Activated effector memory CD4-positive, alpha-beta T cell treated with anti-CD3 and anti-CD28 coated beads, Interleukin-2, amount 50 U/mL, for 16 hours (primary cell): ENCODE results near the gene NINJ1.

Experiments
- DNase-seq: peaks from one replicate; pipeline ENCODE4 v3.0.0-alpha.2; 2020

The NINJ1 gene

GRCh38 chr9:93099551-93100275 lies 34.3 kb downstream of the NINJ1 start:
- DNase-seq: peak; percentile 60

DNA sequence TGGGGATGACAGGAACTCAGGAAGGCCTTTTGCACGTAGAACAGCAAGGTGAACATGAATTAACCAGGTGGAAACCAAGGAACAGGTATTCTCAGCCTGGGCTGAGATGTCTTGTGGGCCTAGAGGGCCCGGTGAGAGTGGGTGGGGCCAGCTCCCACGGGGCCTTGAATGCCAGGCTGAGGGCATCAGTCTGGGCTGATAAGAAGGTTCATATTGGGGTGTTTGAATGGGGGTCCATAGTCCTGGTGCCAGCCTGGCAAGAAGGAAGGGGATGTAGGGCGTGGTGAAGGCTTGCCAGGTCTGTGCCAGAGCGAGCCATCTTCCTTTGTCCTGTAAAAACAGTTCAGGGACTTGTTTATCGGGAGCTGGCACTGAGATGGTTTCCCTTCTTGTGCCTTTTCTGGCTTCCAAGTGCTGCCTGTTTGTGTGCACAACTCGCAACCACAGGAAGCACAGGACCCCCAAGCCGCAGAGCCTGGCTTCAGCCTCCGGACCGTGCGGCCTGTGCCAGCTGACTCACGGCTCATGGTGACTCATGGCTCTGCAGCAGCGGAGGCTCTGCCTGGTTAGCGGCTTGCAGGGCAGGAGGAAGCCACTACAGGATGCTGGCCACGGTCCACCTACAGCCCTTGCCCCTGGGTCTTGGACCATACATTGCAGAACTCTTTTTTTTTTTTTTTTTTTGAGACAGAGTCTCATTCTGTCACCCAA lies 35.7 kb downstream of the NINJ1 start:
- DNase-seq: peak; percentile 87

DNA sequence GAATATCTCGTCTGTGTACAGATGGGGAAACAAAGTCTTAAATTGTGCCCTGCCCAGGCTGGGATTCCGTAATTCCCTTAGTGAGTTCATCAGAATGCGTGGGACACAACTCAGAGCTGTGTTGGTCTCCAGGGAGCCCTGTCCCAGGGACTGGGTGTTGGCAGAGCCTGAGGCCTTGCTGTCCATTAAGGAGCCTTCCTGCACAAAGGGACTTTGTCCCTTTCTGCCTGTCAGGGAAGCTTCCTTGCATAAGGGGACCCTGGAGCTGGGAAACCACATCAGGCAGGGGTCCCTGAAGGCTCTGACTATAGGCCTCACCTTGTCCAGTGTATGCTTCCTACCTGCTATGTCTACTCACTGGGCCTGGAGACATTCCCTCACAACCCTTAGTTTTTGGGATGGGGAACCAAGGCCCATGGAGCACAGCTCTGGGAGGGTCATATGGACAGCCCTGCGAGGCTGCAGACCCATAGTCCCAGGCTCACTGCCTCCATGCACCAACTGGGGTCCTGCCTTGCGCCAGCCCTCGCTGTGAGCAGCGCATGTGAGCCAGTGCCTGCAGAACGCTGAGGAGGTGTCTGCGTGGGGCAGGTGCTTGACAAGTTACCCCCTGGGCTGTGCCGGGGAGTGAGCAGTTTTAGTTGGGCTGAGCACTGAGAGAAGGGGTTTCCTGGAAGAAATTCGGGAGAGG lies 36.4 kb downstream of the NINJ1 start:
- DNase-seq: peak; percentile 62

GRCh38 chr9:93096811-93097382 lies 37.2 kb downstream of the NINJ1 start:
- peak; percentile 65 for DNase-seq

DNA sequence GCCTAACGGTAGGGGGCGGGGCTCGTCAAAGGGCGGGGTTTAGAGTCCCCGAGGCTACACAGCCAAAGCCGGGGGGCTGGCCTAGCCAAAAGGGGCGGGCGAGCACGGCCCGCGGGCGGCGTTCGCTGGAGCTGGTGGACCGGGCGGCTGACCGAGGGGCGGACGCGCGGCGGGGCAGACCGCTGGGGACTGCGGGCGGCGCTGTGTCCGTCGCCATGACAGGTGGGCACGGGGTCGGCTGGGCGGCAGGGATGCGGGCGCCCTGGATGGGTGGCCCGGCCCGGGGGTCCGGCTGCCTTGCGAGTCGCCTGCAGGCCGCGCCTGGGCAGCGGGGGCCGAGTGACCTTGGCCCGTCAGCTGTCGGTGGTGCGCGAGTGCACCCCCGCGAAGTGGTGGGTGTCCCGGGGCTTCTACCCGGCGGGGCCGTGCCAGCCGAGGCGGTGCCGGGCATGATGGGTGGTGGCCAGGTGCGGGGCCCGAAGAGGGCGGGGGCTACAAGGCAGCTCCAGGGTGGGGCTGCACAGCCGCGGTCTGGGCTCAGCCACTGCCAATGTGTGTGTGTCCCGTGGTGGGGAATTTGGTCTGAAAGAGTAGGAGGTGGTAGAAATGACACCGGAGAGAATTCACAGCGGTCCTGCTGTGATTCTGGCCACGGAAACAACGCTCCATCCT lies 37.8 kb downstream of the NINJ1 start, which contains the start of gene CARD19:
TSS of gene CARD19 (plus strand) at position 87 of the 672 bp plus-strand sequence. CDS start at position 216, 129 bp downstream.
- DNase-seq: peak; percentile 85

GRCh38 chr9:93095205-93096130 lies 38.6 kb downstream of the NINJ1 start:
- peak; percentile 100 for DNase-seq

- no peak for DNase-seq
Measured at GRCh38 chr9:93094658-93095204, 39.3 kb downstream of the NINJ1 start.

GRCh38 chr9:93093877-93094657 lies 40.0 kb downstream of the NINJ1 start:
- DNase-seq: peak; percentile 65

DNA sequence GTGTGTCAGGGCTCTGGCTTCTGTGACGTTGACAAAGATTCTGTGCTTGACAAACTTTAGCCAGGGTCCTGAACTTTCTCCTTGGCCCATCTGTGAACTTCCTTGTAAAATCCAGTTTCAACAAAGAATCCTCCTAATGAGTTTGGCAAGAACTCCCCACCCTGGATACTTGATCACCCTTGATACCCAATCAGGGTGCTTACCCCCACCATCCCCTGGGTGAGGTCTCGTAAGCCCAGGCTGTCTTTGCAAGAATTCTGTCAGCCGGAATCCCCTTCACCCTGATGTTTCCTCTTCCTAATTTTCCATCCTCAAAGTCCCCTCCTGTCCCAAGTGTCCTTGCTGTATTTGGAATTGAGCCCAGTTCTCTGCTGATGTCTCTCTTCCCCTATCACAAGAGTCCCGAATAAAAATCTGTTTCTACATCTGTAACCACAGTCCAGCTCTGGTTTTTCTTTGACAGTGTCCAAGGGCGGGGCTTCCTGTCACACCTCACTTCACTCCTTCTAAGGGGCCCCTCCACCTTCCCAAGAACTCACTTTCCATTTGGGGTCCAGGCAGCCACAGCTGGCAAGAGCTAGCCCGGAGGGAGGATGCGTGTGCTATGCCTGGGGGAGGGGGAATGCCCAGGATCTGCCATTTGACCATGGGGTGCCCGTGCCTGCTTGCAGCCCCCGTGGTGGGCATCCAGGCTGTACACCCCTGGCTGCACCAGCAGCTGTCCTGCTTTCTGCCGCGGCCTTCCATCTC lies 40.7 kb downstream of the NINJ1 start:
- peak; percentile 64 for DNase-seq

GRCh38 chr9:93092251-93092991 lies 41.6 kb downstream of the NINJ1 start:
- peak; percentile 51 for DNase-seq

DNA sequence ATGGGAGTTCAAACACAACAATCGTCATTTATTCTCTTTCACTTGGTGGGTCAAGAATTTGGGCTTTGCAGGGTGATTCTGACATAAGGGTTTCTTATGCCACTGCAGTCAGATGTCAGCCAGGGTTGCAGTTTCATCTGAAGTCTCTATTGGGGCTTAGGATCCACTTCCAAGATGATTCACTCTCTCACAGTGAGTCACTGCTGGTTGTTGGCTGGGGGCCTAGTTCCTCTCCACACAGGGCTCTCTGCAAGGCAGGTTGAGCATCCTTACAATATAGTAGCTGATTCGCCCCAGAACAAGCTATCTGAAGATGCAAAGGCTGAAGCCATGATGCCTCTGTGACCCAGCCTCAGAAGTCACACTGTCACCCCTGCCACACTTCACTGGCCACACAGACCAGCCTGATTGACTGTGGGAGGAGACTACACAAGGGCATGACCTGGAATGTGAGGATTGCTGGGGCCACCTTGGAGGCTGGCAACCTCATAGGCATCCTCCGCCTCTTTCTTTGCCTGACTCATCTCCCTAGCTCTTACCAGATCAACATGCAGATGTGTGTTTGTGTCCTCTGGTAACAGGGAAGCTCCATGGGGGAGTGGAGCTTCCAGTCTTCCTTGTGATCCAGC lies 42.5 kb downstream of the NINJ1 start:
- peak; percentile 84 for DNase-seq

- peak; percentile 44 for DNase-seq
Measured at GRCh38 chr9:93091056-93091452, 43.0 kb downstream of the NINJ1 start.

GRCh38 chr9:93090091-93090655 lies 43.9 kb downstream of the NINJ1 start:
- peak; percentile 52 for DNase-seq

- DNase-seq: peak; percentile 38
Measured at GRCh38 chr9:93089481-93089991, 44.5 kb downstream of the NINJ1 start.

GRCh38 chr9:93089024-93089423 lies 45.0 kb downstream of the NINJ1 start:
- no peak for DNase-seq

GRCh38 chr9:93088656-93089015 lies 45.4 kb downstream of the NINJ1 start:
- peak; percentile 31 for DNase-seq

DNA sequence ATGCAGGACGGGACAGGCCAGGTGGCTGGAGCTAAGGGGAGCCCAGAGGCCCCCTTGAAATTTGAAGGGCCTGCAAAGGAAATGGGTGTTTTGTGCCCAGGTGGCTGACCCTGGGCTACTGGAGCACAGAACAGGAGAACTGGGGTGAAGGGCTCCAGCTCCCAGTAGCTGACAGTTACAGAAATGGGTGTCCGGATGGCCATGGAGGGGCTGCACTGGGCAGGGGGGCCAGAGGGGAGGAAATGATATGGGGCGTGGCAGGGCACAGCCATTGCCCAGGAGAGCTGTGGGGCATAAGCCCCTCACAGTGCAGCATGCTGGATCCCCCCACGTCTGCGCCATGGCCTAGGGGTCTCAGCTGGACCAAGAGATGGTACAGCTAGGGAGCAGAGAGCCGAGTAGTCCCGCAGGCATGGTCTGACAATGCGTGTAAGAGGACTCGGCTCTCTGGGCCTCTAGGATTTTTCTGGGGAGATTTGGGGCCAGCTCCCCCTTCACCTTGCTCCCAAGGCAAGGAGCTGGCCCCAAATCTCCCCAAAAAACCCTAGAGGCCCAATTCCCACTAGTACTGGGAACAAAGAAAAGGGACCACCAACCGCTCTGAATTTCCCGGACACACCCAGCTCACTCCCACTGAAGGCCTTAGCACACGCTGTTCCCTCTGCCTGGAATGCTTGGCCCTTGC lies 45.9 kb downstream of the NINJ1 start:
- DNase-seq: peak; percentile 57
